H1 (cell line): Measurements from ENCODE around the gene KCNJ16. TPM values are rescaled to one million over a fixed set of nuclear protein-coding genes. Genes with fewer than 3 reads are reported as not detected.

Source experiments
- CTCF ChIA-PET: fragments of 300-600 bp; sonication (Branson Sonifier 250); formaldehyde crosslinking; loops from one replicate; lab custom pipeline; 2021; ENCODE audit not compliant: partially characterized antibody; lab: Charles Lee
- POLR2A ChIA-PET: fragments of 300-600 bp; sonication (Branson Sonifier 250); formaldehyde crosslinking; loops from one replicate; lab custom pipeline; 2021; ENCODE audit warnings: inconsistent platforms; ENCODE audit not compliant: partially characterized antibody; lab: Charles Lee
- DNase-seq, 2 experiments: peaks; one replicate each; pipeline versions ENCODE4 v3.0.0 to v3.0.0-alpha.2; 2010 to 2022; ENCODE audit warnings: low spot score in 2 of 2, low read depth in 1 of 2, mixed read lengths in 1 of 2
- FAIRE-seq: peaks from 2 replicates; lab custom pipeline; 2011; peaks lifted over from hg19 to GRCh38; lab: Jason Lieb, UNC
- H2AFZ ChIP-seq: 2 replicates; pipeline ENCODE4 v1.8.1; 2012; ENCODE audit warnings: low read length, inconsistent platforms
- H2AK5ac ChIP-seq: 2 replicates; pipeline ENCODE4 v1.6.1; 2013; ENCODE audit warnings: low read depth, low read length
- H2BK120ac ChIP-seq: replicated peaks from 2 replicates; pipeline ENCODE3; 2013; ENCODE audit warnings: low read depth, low read length, inconsistent platforms
- H2BK12ac ChIP-seq: 2 replicates; pipeline ENCODE4 v1.6.1; 2013; ENCODE audit warnings: low read depth, low read length
- H2BK15ac ChIP-seq: 2 replicates; pipeline ENCODE4 v1.6.1; 2013; ENCODE audit warnings: low read length
- H2BK20ac ChIP-seq: 2 replicates; pipeline ENCODE4 v1.6.1; 2013; ENCODE audit warnings: low read length
- H2BK5ac ChIP-seq: 2 replicates; pipeline ENCODE4 v1.6.1; 2013; ENCODE audit warnings: low read depth, low read length
- H3K14ac ChIP-seq: 2 replicates; pipeline ENCODE4 v1.6.1; 2013; ENCODE audit warnings: inconsistent platforms; ENCODE audit not compliant: insufficient read length
- H3K18ac ChIP-seq: 2 replicates; pipeline ENCODE4 v1.6.1; 2013; ENCODE audit warnings: low read length; ENCODE audit errors: extremely low read depth
- H3K23ac ChIP-seq: 2 replicates; pipeline ENCODE4 v1.6.1; 2013; ENCODE audit warnings: inconsistent platforms; ENCODE audit not compliant: insufficient read length
- H3K23me2 ChIP-seq: 2 replicates; pipeline ENCODE4 v1.6.1; 2013; ENCODE audit warnings: low read depth, low read length
- H3K27ac ChIP-seq: 2 replicates; pipeline ENCODE4 v1.6.1; 2011; ENCODE audit warnings: low read depth, low read length, inconsistent platforms
- H3K27me3 ChIP-seq, 4 experiments: replicated peaks in 1 of 4; 1 replicate in 1 of 4; 2 replicates in 3 of 4; pipeline versions ENCODE4 v1.6.1 to v1.8.1; 2011 to 2013; ENCODE audit warnings: low read length in 3 of 4, mild to moderate bottlenecking in 3 of 4, inconsistent platforms in 2 of 4, mixed read lengths in 2 of 4, moderate library complexity in 1 of 4; ENCODE audit not compliant: control insufficient read depth in 3 of 4, insufficient read depth in 3 of 4; ENCODE audit errors: extremely low read depth in 1 of 4
- H3K36me3 ChIP-seq, 4 experiments: 2 replicates each; pipeline versions ENCODE4 v1.6.1 to v1.8.1; 2011 to 2013; ENCODE audit warnings: mild to moderate bottlenecking in 4 of 4, low read length in 3 of 4, moderate library complexity in 2 of 4, control low read depth in 1 of 4, inconsistent platforms in 1 of 4; ENCODE audit not compliant: insufficient read depth in 4 of 4, control insufficient read depth in 2 of 4
- H3K4ac ChIP-seq: replicated peaks from 2 replicates; pipeline ENCODE3; 2013; ENCODE audit warnings: low read length, low read depth, mixed read lengths, inconsistent platforms; ENCODE audit not compliant: insufficient read length
- H3K4me1 ChIP-seq, 4 experiments: replicated peaks in 1 of 4; 1 replicate in 1 of 4; 2 replicates in 3 of 4; pipeline versions ENCODE4 v1.6.1 to v1.8.1; 2011 to 2013; ENCODE audit warnings: low read length in 3 of 4, inconsistent platforms in 2 of 4, mixed read lengths in 1 of 4; ENCODE audit not compliant: insufficient read depth in 4 of 4, control insufficient read depth in 3 of 4
- H3K4me2 ChIP-seq, 2 experiments: 2 replicates each; pipeline versions ENCODE4 v1.6.1 to v1.8.1; 2011 to 2013; ENCODE audit warnings: low read depth in 2 of 2, low read length in 2 of 2, control low read depth in 1 of 2, inconsistent platforms in 1 of 2, mild to moderate bottlenecking in 1 of 2; ENCODE audit not compliant: insufficient read depth in 1 of 2
- H3K4me3 ChIP-seq, 4 experiments: fragments of 200-600, 300-600 bp in 1 of 4; sonication (generic), shearing (Covaris generic), sonication (Bioruptor Twin) in 1 of 4; 2 replicates each; pipeline versions ENCODE4 v1.5.1 to v1.8.1; 2011 to 2016; ENCODE audit warnings: low read length in 4 of 4, low read depth in 3 of 4, control low read depth in 2 of 4, inconsistent platforms in 2 of 4, mild to moderate bottlenecking in 2 of 4, mixed read lengths in 1 of 4, moderate library complexity in 1 of 4; ENCODE audit not compliant: insufficient read depth in 2 of 4; ENCODE audit errors: extremely low read depth in 1 of 4
- H3K56ac ChIP-seq: replicated peaks from 2 replicates; pipeline ENCODE3; 2013; ENCODE audit warnings: low read depth, mild to moderate bottlenecking, mixed read lengths, low read length, inconsistent platforms; ENCODE audit not compliant: insufficient read length
- H3K79me1 ChIP-seq: 2 replicates; pipeline ENCODE4 v1.6.1; 2013; ENCODE audit warnings: low read depth, low read length, control low read depth
- H3K79me2 ChIP-seq, 2 experiments: 2 replicates each; pipeline versions ENCODE4 v1.6.1 to v1.8.1; 2012 to 2013; ENCODE audit warnings: low read length in 2 of 2, mild to moderate bottlenecking in 2 of 2, inconsistent platforms in 1 of 2; ENCODE audit not compliant: insufficient read depth in 2 of 2, control insufficient read depth in 1 of 2
- H3K9ac ChIP-seq, 4 experiments: replicated peaks in 1 of 4; 1 replicate in 1 of 4; 2 replicates in 3 of 4; pipeline versions ENCODE4 v1.6.1 to v1.8.1; 2011 to 2013; ENCODE audit warnings: low read depth in 3 of 4, low read length in 3 of 4, control low read depth in 2 of 4, mild to moderate bottlenecking in 2 of 4, moderate library complexity in 2 of 4, inconsistent platforms in 1 of 4; ENCODE audit errors: extremely low read depth in 1 of 4
- H3K9me3 ChIP-seq, 2 experiments: 2 replicates each; pipeline versions ENCODE4 v1.6.1 to v1.8.1; 2012 to 2013; ENCODE audit warnings: mild to moderate bottlenecking in 2 of 2, moderate library complexity in 2 of 2, control low read depth in 1 of 2, inconsistent platforms in 1 of 2, low read depth in 1 of 2, low read length in 1 of 2, mixed read lengths in 1 of 2; ENCODE audit not compliant: insufficient read depth in 2 of 2
- H4K20me1 ChIP-seq, 2 experiments: replicated peaks in 1 of 2; 2 replicates each; pipeline versions ENCODE3 to v1.8.1; 2011 to 2013; ENCODE audit warnings: inconsistent platforms in 2 of 2, low read length in 2 of 2, mild to moderate bottlenecking in 1 of 2; ENCODE audit not compliant: insufficient read depth in 2 of 2, control insufficient read depth in 1 of 2
- H4K5ac ChIP-seq: 2 replicates; pipeline ENCODE4 v1.6.1; 2013; ENCODE audit warnings: low read length, low read depth, mixed read lengths, inconsistent platforms; ENCODE audit not compliant: insufficient read length
- H4K8ac ChIP-seq: 2 replicates; pipeline ENCODE4 v1.8.0; 2013; ENCODE audit warnings: mild to moderate bottlenecking, moderate library complexity, low read length, inconsistent platforms; ENCODE audit not compliant: insufficient read depth; ENCODE audit errors: extremely low read depth
- H4K91ac ChIP-seq: replicated peaks from 2 replicates; pipeline ENCODE3; 2013; ENCODE audit warnings: low read length, mixed read lengths, inconsistent platforms; ENCODE audit not compliant: insufficient read length
- CREB1 ChIP-seq: IDR thresholded peaks from 2 replicates; pipeline ENCODE4 v1.6.1; 2012; ENCODE audit warnings: inconsistent platforms
- JUN ChIP-seq: IDR thresholded peaks from 2 replicates; pipeline ENCODE4 v1.6.1; 2011; ENCODE audit warnings: low read depth, mild to moderate bottlenecking, improper control_type of control experiment, low read length
- JUND ChIP-seq: IDR thresholded peaks from 2 replicates; pipeline ENCODE4 v1.6.1; 2011; ENCODE audit warnings: mild to moderate bottlenecking, improper control_type of control experiment, low read length
- PHF8 ChIP-seq: fragments of 200-600 bp; sonication (generic); conservative IDR thresholded peaks from 2 replicates; pipeline ENCODE4 v1.7.1; 2012; ENCODE audit warnings: low read depth, mild to moderate bottlenecking, inconsistent platforms, low read length, moderate library complexity
- RBBP5 ChIP-seq: IDR thresholded peaks from 2 replicates; pipeline ENCODE4 v1.7.1; 2012; ENCODE audit warnings: low read depth, mild to moderate bottlenecking, inconsistent platforms, low read length, moderate library complexity, borderline replicate concordance
- SAP30 ChIP-seq: fragments of 300-600 bp; sonication (generic); IDR thresholded peaks from 2 replicates; pipeline ENCODE4 v1.7.1; 2012; ENCODE audit warnings: low read length, moderate library complexity, mild to moderate bottlenecking, inconsistent platforms; ENCODE audit not compliant: insufficient read depth, insufficient replicate concordance
- SIX5 ChIP-seq: IDR thresholded peaks from 2 replicates; pipeline ENCODE4 v1.6.1; 2011; ENCODE audit warnings: mild to moderate bottlenecking, low read depth, low read length
- TAF7 ChIP-seq: optimal IDR thresholded peaks from 2 replicates; pipeline ENCODE3; 2011; ENCODE audit warnings: low read depth, mild to moderate bottlenecking, inconsistent platforms, low read length, moderate library complexity, borderline replicate concordance
- TBP ChIP-seq: IDR thresholded peaks from 2 replicates; pipeline ENCODE4 v1.6.1; 2011; ENCODE audit warnings: low read depth, low read length, improper control_type of control experiment
- TCF12 ChIP-seq: IDR thresholded peaks from 2 replicates; pipeline ENCODE4 v1.6.1; 2011; ENCODE audit warnings: low read depth, mild to moderate bottlenecking, low read length
- TEAD4 ChIP-seq: IDR thresholded peaks from 2 replicates; pipeline ENCODE4 v1.6.1; 2012; ENCODE audit warnings: low read depth, low read length, inconsistent platforms, mixed read lengths
- polyA plus RNA-seq, 7 experiments: library from polyadenylated mRNA; depleted of rRNA in 3 of 7; stranded (reverse) in 5 of 7; unstranded in 2 of 7; fragments of >200 nt in 5 of 7; fragments of 200-250 nt in 2 of 7; gene quantifications; 1 replicate in 5 of 7; 2 replicates in 1 of 7; 4 replicates in 1 of 7; pipeline versions ENCODE4 v1.2.1 to v1.2.3, GENCODE V29; 2011 to 2013; ENCODE audit warnings: missing spikeins in 2 of 7, mixed read lengths in 2 of 7
- total RNA-seq: library from RNA; stranded (reverse); fragmentation: NEBNext Ultra II Directional; extraction: Animal tissue kit (Norgen Biotek cat#: 25700); gene quantifications from 2 replicates; pipeline ENCODE4 v1.2.1, GENCODE V29; 2021

The KCNJ16 gene
- total and polyA plus RNA-seq, 2 of the 8 experiments (the other 6 are each of a cell fraction or from before 2014, with no cell fraction given): not detected

- TF ChIP-seq TCF12 (no peak), SIX5 (no peak), PHF8 (no peak), JUND (no peak), CREB1 (no peak), JUN (no peak), TAF7 (no peak), RBBP5 (no peak), SAP30 (no peak), TEAD4 (no peak), TBP (no peak)
- no peak for FAIRE-seq
- no peak overlapping the region for H3K4me2 ChIP-seq
- no peak overlapping the region for H4K91ac ChIP-seq
- DNase-seq: no peak
- H2BK12ac ChIP-seq: no peak overlapping the region
- no peak overlapping the region for H4K5ac ChIP-seq
- H3K27ac ChIP-seq: no peak overlapping the region
- no peak overlapping the region for H3K18ac ChIP-seq
- H2BK5ac ChIP-seq: no peak overlapping the region
- H2AFZ ChIP-seq: no peak overlapping the region
- no peaks in the 10 kb centered on the region for H3K79me1 ChIP-seq
- no peaks in the 10 kb centered on the region for H3K79me2 ChIP-seq
- H3K27me3 ChIP-seq: no peaks in the 10 kb centered on the region
- H3K9me3 ChIP-seq: no peaks in the 10 kb centered on the region
- no peak overlapping the region for H3K56ac ChIP-seq
- H3K4me1 ChIP-seq: no peaks in the 10 kb centered on the region
- no peak overlapping the region for H3K9ac ChIP-seq
- H2BK120ac ChIP-seq: no peak overlapping the region
- H4K20me1 ChIP-seq: no peaks in the 10 kb centered on the region
- H3K4ac ChIP-seq: no peak overlapping the region
- H2BK20ac ChIP-seq: no peak overlapping the region
- H3K14ac ChIP-seq: no peak overlapping the region
- CTCF ChIA-PET: no interaction called here
- no peaks in the 10 kb centered on the region for H3K36me3 ChIP-seq
- no peak overlapping the region for H2BK15ac ChIP-seq
- no peak overlapping the region for H3K4me3 ChIP-seq
- H2AK5ac ChIP-seq: no peak overlapping the region
- H3K23me2 ChIP-seq: no peaks in the 10 kb centered on the region
- POLR2A ChIA-PET: no interaction called here
- H3K23ac ChIP-seq: no peak overlapping the region
- H4K8ac ChIP-seq: no peak overlapping the region
Observed at GRCh38 chr17:70031341-70031740, 43.7 kb upstream of the KCNJ16 start.
